Ectodermal cell (in vitro differentiated cells): ENCODE measurements around the gene PLD5.

Experiments used
- H3K27ac ChIP-seq: 2 replicates; pipeline ENCODE4 v1.7.0; 2013; ENCODE audit warnings: mild to moderate bottlenecking, low read depth, low read length; ENCODE audit not compliant: insufficient read depth, poor library complexity, severe bottlenecking
- H3K27me3 ChIP-seq: 2 replicates; pipeline ENCODE4 v1.7.0; 2013; ENCODE audit warnings: mild to moderate bottlenecking, low read length; ENCODE audit not compliant: insufficient read depth, control insufficient read depth, poor library complexity, severe bottlenecking
- H3K36me3 ChIP-seq: one replicate; pipeline ENCODE4 v1.7.0; 2013; ENCODE audit warnings: low read length; ENCODE audit not compliant: control insufficient read depth, insufficient read depth
- H3K4me1 ChIP-seq: one replicate; pipeline ENCODE4 v1.7.0; 2013; ENCODE audit warnings: low read length; ENCODE audit not compliant: control insufficient read depth, insufficient read depth
- H3K4me3 ChIP-seq: 2 replicates; pipeline ENCODE4 v1.7.0; 2013; ENCODE audit warnings: low read depth, low read length, control low read depth; ENCODE audit not compliant: insufficient read depth
- H3K9me3 ChIP-seq: 2 replicates; pipeline ENCODE4 v1.7.0; 2013; ENCODE audit warnings: mild to moderate bottlenecking, low read length, moderate library complexity; ENCODE audit not compliant: control insufficient read depth
- WGBS, 2 experiments: methylation state at CpG; one replicate each; pipeline ENCODE4 v1.1.7; 2013; ENCODE audit warnings: missing lambda C conversion rate in 2 of 2; 5-methylcytosine and 5-hydroxymethylcytosine counted together

The PLD5 gene

GRCh38 chr1:242057745-242058115 lies 466.8 kb downstream of the PLD5 start:
- H3K27ac ChIP-seq, result no peak overlapping the region
- 45 to 61% methylated on average over 3 of the region's 3 CpGs for WGBS, 2 experiments

DNA sequence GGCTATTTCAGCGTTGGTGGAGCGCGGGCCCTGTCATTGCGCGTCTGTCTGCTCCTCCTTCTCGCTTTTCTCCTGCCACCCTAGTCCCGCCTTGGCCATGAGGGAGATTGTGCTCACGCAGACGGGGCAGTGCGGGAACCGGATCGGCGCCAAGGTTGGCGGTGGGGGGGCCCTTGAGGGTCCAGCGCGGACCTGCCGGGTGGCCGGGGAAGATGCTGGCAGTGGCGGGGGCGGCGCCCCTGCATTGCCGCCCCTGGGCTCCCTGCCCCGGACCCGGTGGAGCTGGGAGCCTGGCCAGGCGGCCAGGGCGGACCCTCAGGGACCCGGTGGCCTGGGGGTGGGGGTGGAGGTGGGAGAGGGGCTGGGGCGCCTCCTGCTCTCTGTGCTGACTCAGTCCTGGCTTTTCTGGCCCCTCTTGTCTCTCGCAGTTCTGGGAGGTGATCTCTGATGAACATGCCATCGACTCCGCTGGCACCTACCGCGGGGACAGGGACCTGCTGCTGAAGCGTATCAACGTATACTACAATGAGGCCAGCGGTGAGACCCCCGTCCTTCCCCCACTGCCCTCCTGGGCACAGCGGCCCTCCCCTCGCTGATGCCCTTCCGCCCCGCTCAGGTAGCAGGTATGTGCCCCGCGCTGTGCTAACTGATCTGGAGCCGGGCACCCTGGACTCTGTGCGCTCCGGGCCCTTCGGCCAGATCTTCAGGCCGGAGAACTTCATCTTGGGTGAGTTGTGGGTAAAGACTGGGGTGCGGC lies 467.3 kb downstream of the PLD5 start:
- Histone ChIP-seq H3K4me1 (no peaks in the 10 kb centered on the region), H3K27ac (no peak overlapping the region), H3K4me3 (no peak overlapping the region), H3K27me3 (no peaks in the 10 kb centered on the region), H3K36me3 (no peaks in the 10 kb centered on the region), H3K9me3 (no peaks in the 10 kb centered on the region)
- WGBS, 2 experiments, result 95% methylated on average over 49 of the region's 49 CpGs

More at GRCh38 chr1:242057745-242058115, 466.8 kb downstream of the PLD5 start:
- Histone ChIP-seq H3K27me3 (no peaks in the 10 kb centered on the region), H3K36me3 (no peaks in the 10 kb centered on the region), H3K9me3 (no peaks in the 10 kb centered on the region), H3K4me1 (no peaks in the 10 kb centered on the region), H3K4me3 (no peak overlapping the region)

GRCh38 chr1:242055749-242056320 lies 468.7 kb downstream of the PLD5 start:
- Histone ChIP-seq H3K9me3 (no peaks in the 10 kb centered on the region), H3K36me3 (no peaks in the 10 kb centered on the region), H3K27me3 (no peaks in the 10 kb centered on the region), H3K4me1 (no peaks in the 10 kb centered on the region), H3K27ac (no peak overlapping the region), H3K4me3 (no peak overlapping the region)
- 79 to 80% methylated on average over 7 of the region's 7 CpGs for WGBS, 2 experiments

DNA sequence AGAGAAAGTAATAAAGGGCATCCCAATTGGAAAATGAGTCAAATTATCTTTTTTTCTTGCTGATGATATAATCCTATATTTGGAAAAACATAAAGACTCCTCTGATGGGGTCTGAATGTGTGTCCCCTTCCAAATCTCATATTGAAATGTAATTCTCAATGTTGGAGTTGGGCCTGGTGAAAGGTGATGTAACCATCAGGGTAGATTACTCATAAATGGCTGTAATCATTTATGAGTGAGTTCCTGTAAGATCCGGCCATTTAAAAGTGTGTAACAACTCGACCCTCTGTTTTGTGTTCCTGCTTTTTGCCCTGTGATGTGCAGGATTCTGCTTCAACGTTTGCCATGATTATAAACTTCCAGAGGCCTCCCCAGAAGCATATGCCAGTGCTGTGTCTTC lies 481.3 kb downstream of the PLD5 start:
- WGBS, 2 experiments, result 58 to 59% methylated on average over 3 of the region's 3 CpGs
- no peaks in the 10 kb centered on the region for H3K4me1 ChIP-seq
- no peaks in the 10 kb centered on the region for H3K9me3 ChIP-seq
- no peaks in the 10 kb centered on the region for H3K36me3 ChIP-seq
- no peak overlapping the region for H3K4me3 ChIP-seq
- no peak overlapping the region for H3K27ac ChIP-seq
- no peaks in the 10 kb centered on the region for H3K27me3 ChIP-seq

DNA sequence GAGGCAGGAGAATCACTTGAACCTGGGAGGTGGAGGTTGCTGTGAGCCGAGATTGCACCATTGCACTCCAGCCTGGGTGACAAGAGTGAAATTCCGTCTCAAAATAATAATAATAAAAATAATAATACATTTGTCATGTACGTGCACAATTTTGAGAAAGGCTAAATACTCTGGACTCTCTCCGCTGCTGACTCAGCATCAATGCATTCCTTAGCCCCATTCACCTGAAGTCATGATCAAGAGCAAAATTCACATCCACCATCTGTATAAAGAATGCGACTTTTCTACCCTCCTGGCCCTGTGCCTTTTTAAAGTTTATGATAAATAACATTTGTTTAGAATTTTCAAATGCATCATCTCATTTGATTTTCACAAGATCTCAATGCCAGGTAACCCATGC lies 490.1 kb downstream of the PLD5 start:
- H3K27ac ChIP-seq, result no peak overlapping the region
- H3K9me3 ChIP-seq, result no peaks in the 10 kb centered on the region
- WGBS, 2 experiments, result 94 to 95% methylated on average over 3 to 5 of the region's 5 CpGs
- no peaks in the 10 kb centered on the region for H3K27me3 ChIP-seq
- no peaks in the 10 kb centered on the region for H3K36me3 ChIP-seq
- H3K4me3 ChIP-seq, result no peak overlapping the region
- H3K4me1 ChIP-seq, result no peaks in the 10 kb centered on the region

GRCh38 chr1:242033447-242033846 lies 491.1 kb downstream of the PLD5 start:
- Histone ChIP-seq H3K27me3 (no peaks in the 10 kb centered on the region), H3K36me3 (no peaks in the 10 kb centered on the region), H3K9me3 (no peaks in the 10 kb centered on the region), H3K4me3 (no peak overlapping the region), H3K27ac (no peak overlapping the region), H3K4me1 (no peaks in the 10 kb centered on the region)
- 93 to 96% methylated on average over 4 of the region's 4 CpGs for whole genome bisulfite sequencing, 2 experiments
